Right cardiac atrium (tissue), 5 donors: Measurements from ENCODE around the gene CSPG4. TPM values are rescaled to one million over a fixed set of nuclear protein-coding genes. Genes with fewer than 3 reads are reported as not detected.
"Not testable (repeated sequence)": the region's sequence is repeated elsewhere in the genome, so short reads cannot be mapped to it uniquely, and the experiment has no call there.

Source experiments
- ATAC-seq, 2 donors: fragments of 200-7000 bp; cut with Tn5 transposase; one replicate each; pipeline versions ENCODE4 v1.8.0 to v1.9.1; 2020; ENCODE audit warnings: moderate library complexity in 2 of 2, mild to moderate bottlenecking in 1 of 2
- DNase-seq, 3 donors: peaks; one replicate each; pipeline ENCODE4 v3.0.0-alpha.2; 2020
- H3K27ac ChIP-seq: one replicate; pipeline ENCODE4 v1.5.1; 2013; ENCODE audit warnings: mild to moderate bottlenecking, low read length, control low read depth, moderate library complexity
- H3K27me3 ChIP-seq: one replicate; pipeline ENCODE4 v1.6.1; 2013; ENCODE audit not compliant: control insufficient read depth, insufficient read depth
- H3K4me1 ChIP-seq: one replicate; pipeline ENCODE4 v1.6.1; 2013; ENCODE audit warnings: low read length; ENCODE audit not compliant: control insufficient read depth, insufficient read depth
- H3K4me3 ChIP-seq: one replicate; pipeline ENCODE4 v1.5.1; 2013; ENCODE audit warnings: low read length, control low read depth
- H3K9me3 ChIP-seq: one replicate; pipeline ENCODE4 v1.6.1; 2013; ENCODE audit warnings: low read length; ENCODE audit not compliant: control insufficient read depth
- WGBS: extraction: QIAGEN DNeasy Blood & Tissue Kit; methylation state at CpG from one replicate; pipeline ENCODE4 v1.1.7; 2013; 5-methylcytosine and 5-hydroxymethylcytosine counted together
- intact Hi-C, 4 donors: fragments of 100-400 bp; cut with DNase I; formaldehyde crosslinking; loops; one replicate each; pipeline versions ENCODE4 v1.11.0 to v1.14.0; 2022 to 2023
- polyA plus RNA-seq: library from polyadenylated mRNA; stranded (reverse); fragments of 200-250 nt; gene quantifications from one replicate; pipeline ENCODE4 v1.2.3, GENCODE V29; 2013
- total RNA-seq, 4 donors: library from RNA; stranded (reverse); fragmentation: NEBNext Ultra II Directional; extraction: Animal tissue kit (Norgen Biotek cat#: 25700); gene quantifications; one replicate each; pipeline ENCODE4 v1.2.1, GENCODE V29; 2021
- donor health status: healthy with polysubstance abuse.
- donor health status: DM: no; HTN: yes; CAD: no.
- donor health status: DM: no; HTN: no; CAD: no.
- donor health status: DM: no; HTN: yes; CAD: no; lungs with severe emphysema.
- donor health status: DM: yes; HTN: yes; CAD: no.

Gene CSPG4
- total and polyA plus RNA-seq, 5 donors = 10.1 to 48.9 (median 14.7) TPM

DNA sequence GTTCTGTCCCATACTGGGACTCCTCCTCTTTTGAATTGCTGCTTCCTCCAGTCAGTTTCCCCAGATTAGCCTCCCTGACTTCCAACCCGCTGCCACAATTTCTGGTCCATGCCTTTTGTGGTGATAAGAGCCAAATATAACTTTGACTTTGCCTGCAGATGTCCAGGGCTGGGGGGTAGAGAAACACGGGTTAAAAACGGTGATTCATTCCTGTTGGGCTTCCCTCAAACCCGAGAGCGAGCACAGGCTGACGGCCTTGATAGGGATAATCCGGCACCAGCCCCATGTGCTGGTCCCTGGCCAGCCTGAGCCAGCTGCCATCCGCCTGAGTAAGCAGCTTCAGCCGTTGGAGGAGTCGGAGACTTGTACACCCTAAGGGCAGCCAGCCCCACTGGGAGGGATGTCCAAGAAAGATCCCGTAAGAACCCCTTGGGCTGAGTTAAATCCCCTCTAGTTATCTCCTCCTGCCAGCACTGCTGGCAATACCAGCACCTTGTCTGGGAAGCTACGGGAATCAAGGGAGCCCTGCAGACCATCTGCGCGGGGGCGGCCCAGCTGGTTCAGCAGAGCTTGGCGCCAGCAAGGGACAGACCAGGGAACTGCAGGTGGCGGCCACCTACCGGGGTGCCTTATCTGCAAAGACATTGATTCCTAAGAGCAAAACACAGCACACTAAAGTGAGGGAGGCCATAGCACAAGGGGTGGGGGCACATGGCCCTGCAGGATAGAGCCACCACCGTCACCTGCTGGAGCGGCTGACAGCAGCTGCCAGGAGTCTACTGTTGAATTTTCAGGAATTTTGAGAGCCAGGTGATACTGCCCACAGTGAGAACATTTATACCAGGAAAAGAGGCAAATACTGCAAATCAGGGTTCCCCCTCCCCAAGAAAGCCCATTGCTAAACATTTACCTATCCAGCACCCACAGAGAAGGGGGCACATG lies 18.1 kb downstream of the CSPG4 start:
- ATAC-seq (peak; percentile 82 to 84), DNase-seq (peak; percentile 89 to 93 (median 91))
- no peaks in the 10 kb centered on the region for H3K27me3 ChIP-seq
- 15% methylated on average over 20 of the region's 20 CpGs for WGBS
- intact Hi-C loops = loop anchor here in 1 of 4 donors (10.0 kb wide), 1 partner anchor 110 kb away; no protein-coding TSS in a partner anchor
- no peak overlapping the region for H3K4me3 ChIP-seq
- no peaks in the 10 kb centered on the region for H3K9me3 ChIP-seq
- peaks cover 4% of the 10 kb centered on the region for H3K4me1 ChIP-seq
- H3K27ac ChIP-seq = peak overlapping the region; percentile 0

GRCh38 chr15:75693501-75694240 lies 19.0 kb downstream of the CSPG4 start:
- H3K4me1 ChIP-seq = peaks cover 4% of the 10 kb centered on the region
- no peak for ATAC-seq
- peak overlapping the region; percentile 0 for H3K27ac ChIP-seq
- WGBS = 31% methylated on average over 14 of the region's 14 CpGs
- peak in 1 of 3 donors; percentile 59 for DNase-seq
- intact Hi-C loops = loop anchor here in 1 of 4 donors (10.0 kb wide), 1 partner anchor 111 kb away; no protein-coding TSS in a partner anchor
- H3K9me3 ChIP-seq = no peaks in the 10 kb centered on the region
- no peak overlapping the region for H3K4me3 ChIP-seq
- H3K27me3 ChIP-seq = no peaks in the 10 kb centered on the region

- intact Hi-C loops = loop anchor here in 1 of 4 donors (10.0 kb wide), 1 partner anchor 112 kb away; no protein-coding TSS in a partner anchor
- ATAC-seq, DNase-seq, H3K27me3 ChIP-seq, H3K9me3 ChIP-seq, H3K27ac ChIP-seq, H3K4me3 ChIP-seq, H3K4me1 ChIP-seq: not testable (repeated sequence)
- 79% methylated on average over 11 of the region's 15 CpGs for WGBS
Measured at GRCh38 chr15:75693028-75693427, 19.6 kb downstream of the CSPG4 start.

DNA sequence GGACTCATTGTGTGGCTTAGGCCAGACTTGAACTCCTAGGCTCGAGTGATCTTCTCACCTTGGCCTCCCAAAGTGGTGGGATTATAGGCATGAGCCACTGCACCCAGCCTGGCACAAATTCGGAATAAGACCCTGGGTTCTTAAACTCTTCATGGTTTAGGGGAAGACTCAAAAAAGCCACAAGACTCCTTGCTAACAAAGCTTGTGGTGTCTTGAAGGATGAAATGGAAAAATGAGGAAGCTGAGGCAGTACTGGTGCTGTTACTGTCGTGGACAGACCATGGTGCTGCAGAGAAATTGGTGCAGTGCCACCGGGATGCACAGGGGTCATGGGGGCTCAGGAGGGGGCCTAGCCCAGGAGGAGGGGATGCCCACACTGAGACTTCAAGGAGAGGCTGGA lies 20.3 kb downstream of the CSPG4 start:
- not testable (repeated sequence) for H3K27ac ChIP-seq, H3K4me3 ChIP-seq, H3K9me3 ChIP-seq, DNase-seq, ATAC-seq, H3K4me1 ChIP-seq, H3K27me3 ChIP-seq
- intact Hi-C loops = loop anchor here in 1 of 4 donors (10.0 kb wide), 1 partner anchor 112 kb away; no protein-coding TSS in a partner anchor
- WGBS = 78% methylated on average over 4 of the region's 4 CpGs

- DNase-seq, H3K4me1 ChIP-seq, H3K4me3 ChIP-seq, H3K27ac ChIP-seq, ATAC-seq, H3K9me3 ChIP-seq, H3K27me3 ChIP-seq: not testable (repeated sequence)
- intact Hi-C loops = loop anchor here in 1 of 4 donors (10.0 kb wide), 2 partner anchors 45 to 55 kb away; no protein-coding TSS in a partner anchor
- 93% methylated on average over 20 of the region's 20 CpGs for WGBS
Measured at GRCh38 chr15:75689429-75689828, 23.2 kb downstream of the CSPG4 start.

DNA sequence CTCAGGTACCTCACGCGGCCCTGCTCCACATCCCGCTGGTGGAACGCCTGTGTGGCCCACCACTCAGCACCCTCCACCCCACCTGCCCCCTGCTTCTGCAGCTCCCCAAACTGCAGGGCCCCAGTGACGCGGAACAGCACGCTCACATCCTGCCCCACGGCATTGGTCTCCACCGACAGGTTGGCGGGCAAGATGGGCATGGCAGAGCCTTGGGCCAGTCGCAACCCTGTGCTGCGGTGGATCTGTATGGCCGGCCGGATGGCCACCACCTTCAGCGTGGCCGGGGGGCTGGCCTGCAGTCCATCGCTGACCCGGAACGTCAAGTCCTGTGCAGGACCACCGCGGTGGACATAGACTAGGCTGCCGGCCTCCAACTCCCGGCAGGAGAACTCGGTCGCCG lies 23.8 kb downstream of the CSPG4 start:
- Histone ChIP-seq H3K27ac (no peak overlapping the region), H3K27me3 (no peaks in the 10 kb centered on the region), H3K9me3 (no peaks in the 10 kb centered on the region), H3K4me3 (no peak overlapping the region), H3K4me1 (peaks cover 3% of the 10 kb centered on the region)
- DNase-seq = no peak
- no peak for ATAC-seq
- 95% methylated on average over 26 of the region's 26 CpGs for WGBS
- intact Hi-C loops = loop anchor here in 1 of 4 donors (10.0 kb wide), 2 partner anchors 46 to 54 kb away; no protein-coding TSS in a partner anchor

DNA sequence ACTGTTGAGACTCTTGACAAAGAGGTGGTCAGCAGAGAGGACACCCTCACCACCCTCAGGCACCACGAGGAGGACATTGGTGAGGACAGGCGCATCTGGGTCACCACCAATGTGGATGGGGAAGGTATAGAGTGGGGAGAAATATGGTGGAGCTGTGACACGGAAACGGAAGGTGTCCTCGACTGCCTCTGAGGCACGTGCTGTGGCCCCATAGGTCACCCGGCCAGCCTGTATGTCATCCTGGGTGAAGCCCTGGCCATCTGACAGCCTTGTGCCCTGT lies 24.4 kb downstream of the CSPG4 start:
- Histone ChIP-seq H3K9me3 (no peaks in the 10 kb centered on the region), H3K27me3 (no peaks in the 10 kb centered on the region), H3K4me1 (no peaks in the 10 kb centered on the region), H3K4me3 (no peak overlapping the region), H3K27ac (no peak overlapping the region)
- intact Hi-C loops = loop anchor here in 1 of 4 donors (10.0 kb wide), 2 partner anchors 47 to 53 kb away; no protein-coding TSS in a partner anchor
- no peak for DNase-seq
- WGBS = 92% methylated on average over 7 of the region's 7 CpGs
- no peak for ATAC-seq

DNA sequence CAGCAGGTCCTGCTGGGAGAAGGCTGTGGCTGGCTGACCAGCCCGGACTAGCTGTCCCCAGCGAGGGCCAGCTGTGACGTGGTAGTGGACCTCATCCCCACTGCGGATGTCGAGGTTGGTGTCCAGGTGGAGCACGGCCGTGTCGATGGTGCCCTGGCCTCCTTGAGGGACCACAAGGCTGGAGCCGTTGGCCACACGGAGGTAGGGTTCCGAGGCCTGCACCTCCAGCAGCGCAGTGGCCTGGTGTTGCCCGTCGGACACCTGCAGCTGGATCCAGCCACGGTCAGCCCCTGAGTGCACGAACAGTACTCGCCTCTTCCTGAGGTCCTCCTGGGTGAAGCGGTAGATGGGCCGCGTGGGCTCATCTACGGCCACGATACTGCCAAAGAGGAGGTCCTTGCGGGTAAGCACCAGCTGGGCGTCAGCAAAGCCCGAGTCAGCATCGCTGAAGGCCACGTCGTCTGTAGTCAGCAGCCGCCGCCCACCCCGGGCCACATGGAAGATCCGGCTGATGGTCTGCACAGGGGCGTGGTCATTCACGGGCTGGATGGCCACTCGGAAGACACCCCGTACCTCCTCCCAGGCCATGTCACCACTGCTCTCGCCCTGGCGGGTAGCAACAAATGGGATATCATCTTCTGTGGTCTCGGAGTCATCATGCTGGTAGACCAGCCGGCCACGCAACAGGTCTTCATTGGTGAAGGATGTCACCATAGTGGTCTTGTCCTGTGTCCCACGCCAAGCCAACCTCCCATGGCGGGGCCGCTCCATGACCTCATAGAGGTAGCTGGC lies 25.0 kb downstream of the CSPG4 start:
- intact Hi-C loops = loop anchor here in 1 of 4 donors (10.0 kb wide), 2 partner anchors 47 to 53 kb away; no protein-coding TSS in a partner anchor
- DNase-seq (no peak), ATAC-seq (no peak)
- no peaks in the 10 kb centered on the region for H3K27me3 ChIP-seq
- H3K4me3 ChIP-seq = no peak overlapping the region
- H3K9me3 ChIP-seq = no peaks in the 10 kb centered on the region
- H3K4me1 ChIP-seq = no peaks in the 10 kb centered on the region
- 89% methylated on average over 44 of the region's 44 CpGs for WGBS
- H3K27ac ChIP-seq = no peak overlapping the region

DNA sequence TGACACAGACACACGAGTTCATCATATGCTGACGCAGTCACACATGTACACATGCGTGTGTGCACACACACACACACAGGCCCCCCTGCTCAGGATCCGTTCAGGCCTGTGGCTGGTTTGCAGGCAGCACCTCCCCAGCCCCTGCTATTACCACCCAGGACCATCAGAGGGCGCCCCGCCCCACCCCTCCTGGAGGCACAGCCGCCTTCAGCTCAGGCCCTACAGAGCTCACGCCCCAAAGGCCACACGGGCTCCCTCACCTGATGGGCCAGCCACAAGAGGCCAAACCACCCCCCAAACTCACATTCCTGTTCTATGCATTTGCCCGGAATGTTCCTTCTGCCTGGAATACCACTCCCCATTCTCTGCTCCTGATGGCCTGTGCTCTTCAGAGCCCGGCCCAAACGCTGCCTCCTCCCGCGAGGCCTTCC lies 26.4 kb downstream of the CSPG4 start:
- H3K27ac ChIP-seq, H3K4me3 ChIP-seq, H3K9me3 ChIP-seq, H3K4me1 ChIP-seq, H3K27me3 ChIP-seq: not testable (repeated sequence)
- peak; percentile 75 to 94 (median 93) for DNase-seq
- WGBS = 31% methylated on average over 14 of the region's 14 CpGs
- peak; percentile 69 to 73 for ATAC-seq
- intact Hi-C loops = loop anchor here in 1 of 4 donors (10.0 kb wide), 2 partner anchors 49 to 51 kb away; no protein-coding TSS in a partner anchor

GRCh38 chr15:75685195-75685594 lies 27.5 kb downstream of the CSPG4 start:
- Histone ChIP-seq H3K4me1 (no peaks in the 10 kb centered on the region), H3K27me3 (no peaks in the 10 kb centered on the region), H3K9me3 (no peaks in the 10 kb centered on the region), H3K4me3 (no peak overlapping the region), H3K27ac (no peak overlapping the region)
- DNase-seq = no peak
- ATAC-seq = no peak
- WGBS = 79% methylated on average over 12 of the region's 12 CpGs
- intact Hi-C loops = loop anchor here in 1 of 4 donors (10.0 kb wide), 2 partner anchors 50 kb away; no protein-coding TSS in a partner anchor
